Stimulated activated CD8-positive, alpha-beta memory T cell treated with anti-CD3 and anti-CD28 coated beads, Interleukin-12 subunit alpha, Interleukin-12 subunit beta, amount 100 ng/mL, for 1 hour (primary cell): ENCODE data around the gene CCRL2.
"Not testable (repeated sequence)": the region's sequence is repeated elsewhere in the genome, so short reads cannot be mapped to it uniquely, and the experiment has no call there.

Experiments used
- DNase-seq: peaks from one replicate; pipeline ENCODE4 v3.0.0-alpha.2; 2020; ENCODE audit warnings: low read depth

CCRL2 gene

DNA sequence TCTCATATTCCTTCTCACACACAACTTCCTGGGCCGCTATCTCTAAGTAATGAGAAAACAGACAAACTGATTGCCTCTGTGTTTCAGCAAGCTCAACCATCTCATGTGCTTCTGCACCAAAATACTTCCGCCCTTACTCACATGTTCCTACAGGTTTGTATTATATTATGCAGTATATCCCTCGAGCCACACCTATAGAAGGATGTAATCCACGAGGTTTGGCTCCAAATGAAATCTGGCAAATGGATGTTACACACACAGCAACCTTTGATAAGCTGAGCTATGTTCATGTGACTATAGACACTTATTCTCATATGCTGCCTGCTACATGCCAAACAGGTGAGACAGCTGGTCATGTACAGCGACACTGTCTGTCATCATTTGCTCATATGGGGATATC is 22.6 kb downstream of the CCRL2 start:
- DNase-seq = no peak

DNA sequence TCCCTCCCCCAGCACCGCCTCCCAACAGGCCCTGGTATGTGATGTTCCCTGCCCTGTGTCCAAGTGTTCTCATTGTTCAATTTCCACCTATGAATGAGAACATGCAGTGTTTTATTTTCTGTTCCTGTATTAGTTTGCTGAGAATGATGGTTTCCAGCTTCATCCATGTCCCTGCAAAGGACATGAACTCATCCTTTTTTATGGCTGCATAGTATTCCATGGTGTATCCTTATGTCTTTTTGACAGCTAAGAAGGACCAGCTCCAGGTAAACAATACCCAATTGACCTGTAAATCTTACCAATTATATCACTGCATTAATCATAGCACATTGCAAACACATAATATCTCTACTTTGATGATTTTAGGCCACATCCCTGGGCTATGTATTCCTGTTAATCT is 23.8 kb downstream of the CCRL2 start:
- DNase-seq = not testable (repeated sequence)

DNA sequence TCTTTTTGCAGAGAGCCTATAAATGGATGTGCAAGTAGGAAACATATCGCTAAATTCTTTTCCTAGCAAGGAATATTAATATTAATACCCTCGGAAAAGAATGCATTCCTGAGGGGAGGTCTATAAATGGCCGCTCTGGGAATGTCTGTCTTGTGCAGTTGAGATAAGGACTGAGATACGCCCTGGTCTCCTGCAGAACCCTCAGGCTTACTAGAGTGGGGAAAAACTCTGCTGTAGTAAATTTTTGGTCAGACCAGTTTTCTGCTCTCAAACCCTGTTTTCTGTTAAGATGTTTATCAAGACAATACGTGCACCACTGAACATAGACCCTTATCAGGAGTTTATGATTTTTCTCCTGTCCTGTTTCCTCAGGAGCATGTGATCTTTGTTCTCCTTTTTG is 24.8 kb downstream of the CCRL2 start:
- not testable (repeated sequence) for DNase-seq

DNA sequence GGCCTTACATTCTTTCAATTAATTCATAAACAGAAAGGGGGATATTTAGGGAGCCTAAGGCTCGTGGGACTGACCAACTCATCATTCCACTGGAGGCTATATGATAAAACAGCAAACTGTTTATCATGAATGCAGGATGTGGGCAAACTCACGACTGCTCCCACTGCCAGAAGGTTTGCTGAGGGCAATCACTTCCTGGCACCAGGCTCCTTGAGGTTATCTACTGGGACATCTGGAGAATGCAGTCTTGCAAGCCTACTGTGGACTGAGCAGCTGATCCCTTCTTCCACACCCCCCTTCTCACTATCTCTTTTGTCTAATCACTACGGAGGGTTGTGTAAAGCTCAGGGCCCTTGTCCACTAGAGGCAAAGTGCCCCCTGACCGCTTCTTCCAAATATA is 26.1 kb downstream of the CCRL2 start:
- DNase-seq = not testable (repeated sequence)

DNA sequence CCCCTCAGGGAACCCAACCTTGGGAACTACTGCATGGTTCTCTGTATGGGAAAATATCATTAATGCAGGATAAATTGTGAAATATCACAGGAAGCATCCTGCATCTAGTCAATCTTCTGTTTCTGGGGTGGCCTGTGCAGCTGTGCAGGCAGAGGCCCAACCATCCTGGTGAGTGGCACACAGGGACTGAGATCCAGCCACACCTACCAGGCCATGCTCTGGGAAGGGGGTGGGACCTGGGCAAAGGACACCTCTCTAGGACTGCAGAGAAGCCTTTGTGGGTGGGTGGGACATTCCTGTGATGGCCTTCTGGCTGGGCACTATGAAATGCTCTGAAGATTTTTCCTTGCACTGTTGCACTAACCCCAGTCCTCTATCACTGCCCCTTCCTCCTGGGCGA is 26.8 kb downstream of the CCRL2 start:
- no peak for DNase-seq

DNA sequence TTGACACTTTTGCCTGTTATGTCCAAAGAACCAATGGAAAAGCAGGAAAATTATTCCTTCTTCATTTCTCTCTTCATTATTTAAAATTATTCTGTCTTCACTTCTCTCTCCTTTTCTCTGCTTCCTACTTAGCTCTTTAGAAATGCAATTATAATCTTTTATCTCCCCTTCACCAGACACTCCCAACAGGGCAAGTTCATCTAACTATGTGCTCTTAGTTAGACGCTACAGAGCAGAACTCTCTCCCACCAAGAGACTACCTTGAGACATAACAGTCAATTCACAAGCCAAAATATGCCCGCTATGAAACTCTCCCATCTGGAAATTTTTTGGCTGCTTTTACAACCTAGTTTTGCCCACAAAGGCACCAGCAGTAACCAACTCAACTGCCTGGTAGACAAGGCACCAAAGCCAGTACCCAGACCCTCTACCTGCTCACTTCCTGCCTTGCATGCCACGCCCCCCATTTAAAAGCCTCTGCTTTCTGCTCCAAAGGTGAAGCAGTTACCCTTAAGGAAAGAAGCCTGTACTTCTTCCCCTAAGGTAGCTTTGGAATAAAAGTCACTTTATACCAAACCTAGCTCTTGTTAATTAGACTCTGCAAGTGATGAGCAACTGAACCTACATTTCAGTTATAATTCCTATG is 28.1 kb downstream of the CCRL2 start:
- no peak for DNase-seq

DNA sequence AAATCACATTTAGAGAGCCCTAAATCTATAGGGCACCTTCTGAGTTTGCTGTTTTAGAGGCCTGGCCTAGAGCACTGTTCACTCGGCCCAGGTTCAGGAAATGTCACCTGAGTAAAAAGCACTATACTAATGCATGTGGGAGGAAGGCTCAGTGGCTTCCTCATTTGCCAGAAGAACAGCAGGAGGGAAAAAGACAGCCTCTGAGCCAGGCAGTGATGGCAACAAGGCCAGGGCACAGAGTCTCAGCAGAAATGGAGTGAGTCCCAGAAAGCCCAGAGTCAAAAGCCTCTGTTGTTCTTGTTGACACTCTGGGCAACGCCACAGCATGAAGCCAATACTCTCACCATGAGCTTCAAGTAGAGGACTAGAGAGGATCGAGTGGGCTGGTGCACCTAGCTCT is 31.8 kb downstream of the CCRL2 start:
- no peak for DNase-seq

DNA sequence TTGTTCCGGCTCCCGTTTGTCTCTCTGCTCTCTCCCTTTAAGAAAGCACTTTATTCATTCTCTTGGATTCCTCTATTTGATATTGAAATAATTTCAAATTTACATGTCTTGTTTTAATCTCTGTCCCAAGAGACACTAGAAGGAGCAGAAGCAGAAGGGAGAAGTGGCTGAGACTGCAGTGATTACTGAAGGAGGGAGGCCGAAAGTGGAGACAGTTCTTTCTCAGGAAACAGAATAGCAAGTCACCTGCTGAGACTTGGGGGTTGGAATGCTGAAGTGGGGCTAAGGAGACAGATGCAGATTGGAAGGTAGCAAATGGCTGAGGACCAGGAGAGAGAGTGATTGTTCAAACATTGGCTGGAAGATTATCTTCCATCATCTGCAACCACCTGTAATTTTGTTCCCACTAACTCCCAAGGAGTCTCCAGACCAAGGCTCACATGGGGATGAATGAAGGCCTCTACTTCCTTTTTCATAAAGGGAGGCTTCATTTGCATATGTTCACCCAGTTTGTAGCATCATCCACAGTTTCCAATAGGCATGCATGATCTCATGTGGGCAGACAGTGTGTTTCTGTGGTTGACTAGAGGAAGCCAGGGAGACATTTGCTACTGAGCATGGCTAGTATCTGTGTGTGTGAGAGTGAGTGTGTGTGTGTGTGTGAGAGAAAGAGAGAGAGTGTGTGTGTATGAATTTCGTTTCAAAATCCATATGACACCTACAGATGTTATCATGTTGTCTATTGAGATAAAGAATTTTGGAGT is 33.7 kb downstream of the CCRL2 start:
- DNase-seq = no peak

DNA sequence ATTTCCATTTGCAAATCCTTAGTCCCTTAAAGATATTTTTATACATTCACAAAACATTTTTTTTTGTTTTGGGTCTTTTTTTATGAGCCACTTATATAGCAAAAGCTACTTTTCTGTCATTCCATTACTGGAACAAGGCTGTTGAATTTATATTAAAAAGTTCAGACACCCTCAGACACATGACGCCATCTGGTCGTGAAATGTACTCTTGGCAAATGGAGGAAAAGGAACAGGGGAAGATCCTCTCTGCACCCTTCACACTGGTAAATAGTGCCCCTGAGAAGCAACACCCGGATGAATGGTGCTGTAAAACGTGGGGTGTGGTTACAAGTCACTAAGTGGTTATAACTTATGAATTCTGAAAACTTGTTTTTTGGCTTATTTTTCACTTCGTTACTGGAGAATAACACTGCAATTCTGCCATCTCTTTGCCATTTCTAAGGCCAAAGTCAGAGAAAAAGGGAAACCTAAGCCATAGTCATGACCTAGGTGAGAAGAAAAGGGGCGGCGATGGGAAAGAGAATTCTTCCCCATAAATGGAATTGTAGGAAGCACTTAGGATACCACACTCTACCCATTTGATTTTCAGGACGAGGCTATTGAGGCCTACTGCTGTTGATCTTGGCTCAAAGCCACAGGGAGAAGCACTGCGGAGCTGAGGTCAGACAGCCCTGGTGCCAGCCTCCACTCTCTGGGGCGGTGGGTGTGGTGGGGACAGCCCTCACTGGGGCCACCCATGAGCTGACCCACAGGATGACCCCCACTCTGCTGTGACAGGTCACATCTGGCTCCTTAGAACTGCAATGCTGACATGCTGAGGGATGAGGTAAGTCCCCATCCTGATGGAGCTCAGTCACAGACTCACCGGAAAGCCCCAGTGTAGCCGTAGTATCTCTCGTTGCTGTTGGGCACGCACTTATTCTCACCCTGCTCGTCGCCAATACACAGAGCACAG is 35.8 kb downstream of the CCRL2 start:
- DNase-seq = no peak

DNA sequence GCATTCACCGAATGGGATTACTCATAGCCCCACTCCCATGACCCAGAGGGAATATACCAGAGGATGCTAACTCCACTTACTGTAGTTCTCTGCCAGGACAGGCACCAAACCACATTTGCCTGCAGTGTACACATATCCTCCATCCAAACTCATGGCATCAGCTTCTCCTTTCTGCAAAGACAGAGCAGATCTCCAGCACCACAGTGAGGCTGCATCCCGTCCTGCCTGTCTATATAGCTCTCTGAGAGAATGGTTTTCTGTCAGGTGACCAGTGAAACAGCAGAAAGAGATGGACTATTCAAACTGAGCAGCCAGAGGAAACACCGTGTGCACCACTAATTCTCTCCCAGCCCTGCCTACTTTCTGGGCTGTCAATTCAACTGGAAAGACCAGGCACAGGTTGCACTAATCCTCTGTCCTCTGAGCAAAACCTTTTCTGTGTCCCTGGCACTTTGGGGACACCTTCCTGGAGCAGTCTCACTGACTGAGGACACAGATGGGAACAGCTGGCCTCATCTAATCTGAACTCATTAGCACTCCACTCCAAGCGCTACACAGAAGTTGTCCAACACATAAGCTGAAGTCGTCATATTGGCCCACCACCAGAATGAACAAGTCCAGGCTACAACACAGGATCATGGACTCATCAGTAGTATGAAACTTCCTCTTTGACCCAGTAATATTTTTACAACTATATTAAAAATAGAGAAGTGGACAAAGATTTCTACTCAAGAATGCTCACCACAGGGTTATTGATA is 40.3 kb downstream of the CCRL2 start:
- DNase-seq = no peak

DNA sequence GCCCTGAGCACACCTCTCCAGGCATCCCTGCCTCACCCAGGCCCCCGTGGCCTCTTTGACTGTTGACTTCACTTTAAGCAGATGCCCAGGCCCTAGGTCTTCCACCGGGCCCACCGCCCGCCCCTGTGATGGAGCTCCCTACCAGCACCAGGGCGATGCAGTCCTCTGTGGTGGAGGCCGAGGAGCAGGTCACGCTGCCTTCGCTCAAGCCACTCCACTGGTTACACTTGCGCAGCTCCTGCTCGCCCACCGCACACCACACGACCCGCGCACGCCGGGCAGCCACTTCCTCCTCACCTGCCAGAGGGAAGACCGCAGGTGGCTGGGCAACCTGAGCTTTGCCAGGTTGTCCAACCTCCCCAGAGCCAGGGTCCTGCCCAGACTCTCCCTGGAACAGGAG is 41.7 kb downstream of the CCRL2 start:
- DNase-seq = no peak

DNA sequence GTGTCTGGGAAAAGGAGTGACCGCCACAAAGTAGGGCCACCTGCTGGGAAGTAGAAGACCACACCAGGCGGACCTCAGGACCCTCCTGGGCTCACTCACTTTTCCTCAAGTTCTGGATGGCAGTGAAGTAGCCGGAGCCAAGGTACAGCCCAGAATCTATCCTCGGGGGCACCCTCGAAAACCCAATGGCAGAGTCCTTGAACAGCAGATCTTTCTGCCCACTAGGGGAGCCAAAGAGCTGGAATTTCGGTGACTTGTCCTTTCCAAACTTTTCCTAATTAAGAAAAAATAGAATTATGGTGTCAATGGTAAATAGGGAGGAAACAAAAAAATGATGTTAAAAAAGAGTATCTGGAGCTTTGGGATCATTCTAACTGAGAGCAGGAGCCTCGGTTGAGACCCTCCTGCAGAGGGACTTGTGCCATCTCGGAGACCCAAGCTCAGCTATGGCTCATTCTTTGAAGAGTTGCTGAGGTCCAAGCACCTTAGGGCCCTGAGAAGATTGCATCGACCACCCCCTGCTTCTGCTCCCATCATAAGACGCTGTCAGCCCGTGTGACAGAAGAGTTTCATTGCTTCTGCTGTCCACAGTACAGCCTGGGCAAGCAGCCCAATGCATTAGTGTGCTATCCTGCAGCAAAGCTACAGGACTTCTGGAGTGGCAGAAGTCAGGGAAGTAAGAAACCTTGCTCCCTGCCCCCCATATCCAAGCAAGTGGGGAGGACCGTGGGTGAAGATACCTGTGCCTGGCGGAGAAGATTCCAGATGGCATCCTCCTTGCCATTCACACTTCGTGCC is 42.9 kb downstream of the CCRL2 start:
- DNase-seq = no peak

DNA sequence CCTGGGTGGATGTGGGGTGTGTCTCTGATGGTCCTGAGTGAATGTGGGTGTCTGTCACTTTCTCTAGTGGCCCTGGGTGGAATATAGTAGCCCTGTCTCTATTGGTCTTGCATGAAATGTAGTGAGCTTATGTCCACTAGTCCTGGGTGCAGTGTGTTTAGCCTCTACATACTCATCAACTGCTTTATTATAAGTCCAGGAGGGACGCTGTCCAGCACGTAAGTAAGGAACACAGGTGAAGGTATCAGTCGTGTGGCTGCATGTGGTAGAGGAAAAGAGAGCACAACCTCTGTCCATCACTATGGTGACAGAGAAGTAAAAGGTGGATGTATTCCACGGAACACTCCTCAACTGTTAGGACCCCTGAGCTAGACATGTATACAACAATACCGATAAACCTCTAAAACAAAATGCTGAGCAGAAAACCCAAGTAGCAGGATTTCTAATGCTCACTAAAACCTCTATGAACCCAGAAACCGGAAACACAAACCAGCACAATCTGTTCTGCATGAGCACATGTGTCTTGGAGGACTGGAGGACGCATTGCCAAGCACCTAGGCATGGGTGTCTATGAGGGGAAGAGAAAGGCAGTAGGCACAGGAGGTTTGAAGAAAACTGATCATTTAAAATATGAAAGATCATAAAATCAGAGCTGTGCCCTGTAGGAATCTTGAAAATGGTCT is 46.6 kb downstream of the CCRL2 start:
- no peak for DNase-seq

DNA sequence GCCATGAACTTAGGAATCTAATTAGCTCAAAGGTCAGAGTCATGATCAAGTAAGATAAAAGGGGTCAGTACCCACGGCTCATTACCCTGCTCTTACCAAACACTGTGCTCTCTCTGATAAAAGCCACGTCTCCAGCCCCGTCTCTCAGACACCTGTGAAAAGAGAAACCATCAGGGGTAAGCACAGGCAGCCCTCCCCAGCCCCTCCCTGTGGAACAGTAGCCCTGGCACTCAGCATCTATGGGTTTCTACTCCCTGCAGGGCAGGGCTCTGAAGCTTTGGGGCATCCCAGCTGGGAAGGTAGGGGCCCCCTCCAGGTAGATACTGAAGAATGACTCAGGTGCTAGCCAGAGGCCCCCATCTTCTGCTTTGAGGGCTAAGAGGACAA is 47.1 kb downstream of the CCRL2 start:
- DNase-seq = no peak

DNA sequence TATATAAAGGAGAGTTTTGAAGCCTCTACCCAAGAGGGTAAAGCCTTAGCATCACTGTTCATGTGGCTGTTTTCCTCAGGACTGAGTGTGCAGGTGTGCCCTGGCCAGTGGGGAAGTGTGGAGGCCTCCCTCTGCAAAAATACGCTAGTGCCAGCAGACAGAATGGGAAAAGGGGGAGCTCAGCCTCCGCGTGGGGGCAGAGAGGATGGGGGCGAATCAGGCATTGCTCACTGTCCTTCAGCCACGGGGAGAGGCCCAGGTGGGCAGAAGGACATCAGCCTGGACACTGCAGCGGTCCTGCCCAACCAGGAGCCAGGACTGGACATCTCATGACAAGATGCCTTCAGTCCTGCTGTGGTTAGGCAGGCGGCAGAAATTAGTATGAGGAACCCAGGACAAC is 47.5 kb downstream of the CCRL2 start:
- DNase-seq = no peak

DNA sequence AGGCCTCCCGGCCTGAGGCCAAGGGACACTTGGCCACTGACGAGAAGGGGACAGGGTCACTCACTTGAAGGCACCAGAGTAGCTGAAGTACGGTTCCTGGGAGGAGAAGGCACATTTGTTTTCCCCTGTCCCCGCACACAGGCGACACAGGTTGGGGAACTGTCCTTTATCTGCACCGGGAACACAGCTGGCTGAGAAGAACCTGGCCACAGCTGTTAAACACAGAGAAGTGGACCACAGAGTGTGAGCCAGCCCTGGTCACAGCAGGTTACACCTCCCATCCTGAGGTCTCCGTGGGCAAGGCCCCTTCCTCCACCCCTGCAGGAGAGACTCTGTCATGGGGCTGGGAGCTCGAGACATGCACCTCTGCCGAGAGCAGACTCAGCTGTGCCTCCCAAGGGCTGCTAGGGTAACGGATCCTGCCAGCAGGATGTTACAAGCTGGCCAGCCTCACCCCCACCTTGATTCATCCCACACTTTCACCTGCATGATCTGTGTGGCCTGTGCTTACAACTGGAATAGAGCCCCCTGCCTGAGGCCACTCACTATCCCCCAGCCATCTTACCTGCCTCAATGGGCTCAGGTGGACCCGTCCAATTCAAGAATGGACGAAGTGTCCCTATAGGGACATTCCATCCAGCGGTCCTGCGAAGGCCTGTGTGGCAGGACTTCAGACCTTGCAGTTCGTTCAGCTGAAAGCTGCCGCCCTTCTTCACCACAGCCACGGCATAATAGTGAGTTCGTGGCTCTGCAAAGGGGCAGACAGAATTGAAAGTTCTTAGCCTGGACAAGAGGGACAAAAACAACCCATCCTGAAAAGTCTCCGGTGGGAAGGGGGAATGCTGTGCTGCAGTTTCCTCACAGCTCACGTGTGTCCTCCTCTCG is 48.4 kb downstream of the CCRL2 start:
- DNase-seq = no peak

DNA sequence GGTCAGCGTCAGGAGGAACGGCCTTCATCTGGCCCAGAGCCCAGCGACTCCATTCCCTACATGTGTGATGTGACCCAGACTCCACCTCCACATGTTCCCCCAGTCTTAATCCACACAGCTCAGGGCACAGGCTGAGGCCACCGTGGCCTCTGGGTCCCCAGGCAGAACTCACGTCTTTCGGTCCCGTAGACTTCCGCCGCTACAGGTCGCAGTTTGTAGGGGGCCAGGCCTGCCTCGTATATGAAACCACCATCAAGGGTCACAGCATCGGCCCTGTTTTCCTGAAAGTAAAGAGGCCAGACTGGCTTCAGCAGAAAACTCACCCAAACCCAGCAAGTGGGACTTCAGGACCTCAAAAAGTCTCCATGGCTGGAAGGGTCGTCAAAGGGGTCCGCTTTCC is 49.1 kb downstream of the CCRL2 start:
- DNase-seq = no peak
